GM12865 (cell line): Measurements from ENCODE around the gene RUSF1.
"Not testable (repeated sequence)": the region's sequence is repeated elsewhere in the genome, so short reads cannot be mapped to it uniquely, and the experiment has no call there.

Experiments
- DNase-seq: peaks from one replicate; pipeline ENCODE4 v3.0.0; 2010; ENCODE audit warnings: low read depth
- H3K4me3 ChIP-seq: 2 replicates; pipeline ENCODE4 v1.5.1; 2011; ENCODE audit warnings: mild to moderate bottlenecking, low read depth, low read length, control low read depth
- TF ChIP-seq, protein P1 (sequence below): IDR thresholded peaks from 2 replicates; pipeline ENCODE4 v1.5.1; 2011; ENCODE audit warnings: low read length, control low read depth, low read depth, inconsistent platforms; ENCODE audit not compliant: insufficient read depth; ENCODE audit errors: missing control alignments

The RUSF1 gene

GRCh38 chr16:31527734-31528274 is 19.6 kb upstream of the RUSF1 start, which contains the start of gene AHSP:
TSS of gene AHSP (plus strand) at chr16:31527900. CDS start at chr16:31528140, 240 bp downstream.
- no peak within 1 kb of the TSS for H3K4me3 ChIP-seq

DNA sequence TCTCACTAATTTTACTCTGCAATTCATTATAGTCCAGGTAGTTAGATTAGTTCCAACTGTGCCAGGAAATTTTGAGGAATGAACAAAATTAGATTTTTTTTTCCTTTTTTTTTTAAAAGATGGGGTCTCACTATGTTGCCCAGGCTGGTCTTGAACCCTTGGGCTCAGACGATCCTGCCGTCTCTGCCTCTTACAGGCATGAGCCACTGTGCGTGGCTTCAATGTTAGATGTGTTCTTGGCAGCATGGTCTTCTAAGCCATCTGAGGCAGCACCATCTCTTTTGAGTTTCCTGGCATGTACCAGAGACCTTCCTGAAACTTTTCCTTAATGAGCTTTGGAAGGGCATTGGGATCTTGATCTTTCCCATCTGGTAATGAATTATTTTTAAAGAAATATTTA is 16.9 kb upstream of the RUSF1 start:
- TF ChIP-seq, protein P1, sequence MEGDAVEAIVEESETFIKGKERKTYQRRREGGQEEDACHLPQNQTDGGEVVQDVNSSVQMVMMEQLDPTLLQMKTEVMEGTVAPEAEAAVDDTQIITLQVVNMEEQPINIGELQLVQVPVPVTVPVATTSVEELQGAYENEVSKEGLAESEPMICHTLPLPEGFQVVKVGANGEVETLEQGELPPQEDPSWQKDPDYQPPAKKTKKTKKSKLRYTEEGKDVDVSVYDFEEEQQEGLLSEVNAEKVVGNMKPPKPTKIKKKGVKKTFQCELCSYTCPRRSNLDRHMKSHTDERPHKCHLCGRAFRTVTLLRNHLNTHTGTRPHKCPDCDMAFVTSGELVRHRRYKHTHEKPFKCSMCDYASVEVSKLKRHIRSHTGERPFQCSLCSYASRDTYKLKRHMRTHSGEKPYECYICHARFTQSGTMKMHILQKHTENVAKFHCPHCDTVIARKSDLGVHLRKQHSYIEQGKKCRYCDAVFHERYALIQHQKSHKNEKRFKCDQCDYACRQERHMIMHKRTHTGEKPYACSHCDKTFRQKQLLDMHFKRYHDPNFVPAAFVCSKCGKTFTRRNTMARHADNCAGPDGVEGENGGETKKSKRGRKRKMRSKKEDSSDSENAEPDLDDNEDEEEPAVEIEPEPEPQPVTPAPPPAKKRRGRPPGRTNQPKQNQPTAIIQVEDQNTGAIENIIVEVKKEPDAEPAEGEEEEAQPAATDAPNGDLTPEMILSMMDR = no peak
- no peak overlapping the region for H3K4me3 ChIP-seq
- DNase-seq = no peak

More at GRCh38 chr16:31527734-31528274, 19.6 kb upstream of the RUSF1 start, which contains the start of gene AHSP:
- TF ChIP-seq, protein P1 = no peak
- no peak for DNase-seq

GRCh38 chr16:31523768-31524167 is 15.6 kb upstream of the RUSF1 start:
- H3K4me3 ChIP-seq, DNase-seq: not testable (repeated sequence)

DNA sequence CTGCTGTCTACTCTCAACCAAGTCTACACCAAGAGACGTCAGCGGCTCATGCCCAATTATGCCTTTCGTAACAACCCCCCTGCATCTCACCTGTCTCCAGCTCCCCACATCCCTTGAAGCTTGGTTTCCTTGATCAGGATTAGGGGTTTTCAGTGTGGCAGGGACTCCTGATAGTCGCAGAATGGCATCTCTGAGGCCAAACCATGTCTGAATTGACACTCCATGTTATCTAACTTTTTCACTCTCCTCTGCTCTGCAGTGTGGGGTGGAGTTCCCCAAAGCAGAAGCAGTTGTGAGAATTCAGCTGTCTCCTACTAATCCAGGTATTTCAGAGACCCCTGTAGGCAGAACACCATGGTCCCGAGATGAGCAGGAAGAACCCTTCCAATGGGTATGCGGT is 13.9 kb upstream of the RUSF1 start:
- TF ChIP-seq, protein P1 = no peak
- DNase-seq = no peak
- no peak overlapping the region for H3K4me3 ChIP-seq

GRCh38 chr16:31521368-31521767 is 13.2 kb upstream of the RUSF1 start:
- no peak overlapping the region for H3K4me3 ChIP-seq
- TF ChIP-seq, protein P1 = no peak
- DNase-seq = no peak

- H3K4me3 ChIP-seq = no peak overlapping the region
- TF ChIP-seq, protein P1 = no peak
- DNase-seq = no peak
Observed at GRCh38 chr16:31519759-31520431, 11.7 kb upstream of the RUSF1 start.

- DNase-seq = no peak
- TF ChIP-seq, protein P1 = no peak
- H3K4me3 ChIP-seq = no peak overlapping the region
Observed at GRCh38 chr16:31517800-31518402, 9.7 kb upstream of the RUSF1 start.
